IPS-18c (cell line): ENCODE data around the gene MTUS2.

Experiments used
- H3K4me3 ChIP-seq: 2 replicates; pipeline ENCODE4 v1.7.0; 2013; ENCODE audit warnings: low read depth, mild to moderate bottlenecking, low read length, moderate library complexity; ENCODE audit not compliant: insufficient read depth
- H3K9me3 ChIP-seq: one replicate; pipeline ENCODE4 v1.6.1; 2013; ENCODE audit warnings: mild to moderate bottlenecking, low read length, moderate library complexity; ENCODE audit not compliant: control insufficient read depth, insufficient read depth

Gene MTUS2

GRCh38 chr13:29049524-29049923 is 229.4 kb downstream of the MTUS2 start:
- no peak overlapping the region for H3K4me3 ChIP-seq
- H3K9me3 ChIP-seq: no peaks in the 10 kb centered on the region

DNA sequence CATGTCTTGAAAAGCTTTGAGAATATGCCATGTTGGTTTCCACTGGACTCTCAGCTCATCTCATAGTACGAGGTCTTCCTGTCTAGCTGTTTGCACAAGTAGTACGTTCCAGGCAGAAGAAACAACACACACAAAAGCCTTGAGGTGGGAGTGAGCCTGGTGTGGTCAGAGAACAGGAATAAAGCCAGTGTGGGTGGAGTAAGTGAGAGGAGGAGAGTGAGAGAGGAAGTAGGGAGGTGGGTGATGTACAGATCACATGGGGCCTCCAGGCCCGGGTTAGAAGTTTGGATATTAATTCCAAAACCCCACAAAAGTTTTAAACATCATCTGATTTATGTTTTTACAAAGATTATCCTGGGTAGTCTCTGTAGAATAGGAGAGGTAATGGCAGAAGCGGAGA is 230.6 kb downstream of the MTUS2 start:
- no peaks in the 10 kb centered on the region for H3K9me3 ChIP-seq
- no peak overlapping the region for H3K4me3 ChIP-seq

GRCh38 chr13:29059800-29060199 is 239.7 kb downstream of the MTUS2 start:
- H3K9me3 ChIP-seq: peaks cover 4% of the 10 kb centered on the region

DNA sequence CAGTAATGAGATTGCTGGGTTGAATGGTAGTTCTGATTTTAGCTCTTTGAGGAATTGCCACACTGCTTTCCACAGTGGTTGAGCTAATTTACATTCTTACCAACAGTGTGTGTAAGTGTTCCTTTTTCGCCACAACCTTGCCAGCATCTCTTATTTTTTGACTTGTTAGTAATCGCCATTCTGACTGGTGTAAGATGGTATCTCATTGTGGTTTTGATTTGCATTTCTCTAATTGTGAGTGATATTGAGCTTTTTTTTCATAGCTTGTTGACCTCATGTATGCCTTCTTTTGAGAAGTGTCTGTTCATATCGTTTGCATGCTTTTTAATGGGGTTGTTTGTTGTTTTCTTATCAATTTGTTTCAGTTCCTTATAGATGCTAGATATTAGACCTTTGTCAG is 245.0 kb downstream of the MTUS2 start:
- Histone ChIP-seq H3K4me3 (no peak overlapping the region), H3K9me3 (no peaks in the 10 kb centered on the region)

More at GRCh38 chr13:29059800-29060199, 239.7 kb downstream of the MTUS2 start:
- no peak overlapping the region for H3K4me3 ChIP-seq

DNA sequence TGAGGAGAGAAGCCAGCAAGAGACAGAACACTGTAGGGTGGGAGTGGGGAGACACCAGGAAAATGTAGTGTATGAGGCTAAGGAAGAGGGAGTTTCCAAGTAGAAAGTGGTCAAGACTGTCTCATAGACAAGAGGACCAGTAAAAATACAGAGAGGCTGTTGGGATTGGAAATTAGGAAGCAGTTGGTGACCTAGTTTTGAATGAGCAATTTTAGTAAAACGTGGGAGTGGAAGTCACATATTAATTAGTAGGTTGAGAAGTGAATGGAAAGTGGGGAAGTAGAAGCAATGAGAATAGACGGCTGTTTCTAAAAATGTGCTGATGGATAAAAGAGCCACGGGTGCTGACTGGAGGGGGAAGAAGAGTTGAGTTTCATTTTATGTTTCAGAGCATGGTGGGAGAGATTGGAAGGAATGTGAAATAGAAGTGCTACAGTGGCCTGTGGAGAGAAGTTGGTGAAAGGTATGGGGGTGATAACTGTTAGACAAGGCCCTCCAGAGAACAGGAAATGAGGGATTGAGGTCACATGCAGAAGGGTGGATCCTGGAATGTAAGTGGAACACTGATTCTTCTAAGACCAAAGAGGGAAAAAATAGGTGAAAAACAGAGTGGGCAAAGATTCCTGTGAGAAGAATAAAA is 247.3 kb downstream of the MTUS2 start:
- Histone ChIP-seq H3K4me3 (no peak overlapping the region), H3K9me3 (no peaks in the 10 kb centered on the region)

- Histone ChIP-seq H3K9me3 (no peaks in the 10 kb centered on the region), H3K4me3 (no peak overlapping the region)
These were observed 253.6 kb downstream of the MTUS2 start for GRCh38 chr13:29073755-29074154.

DNA sequence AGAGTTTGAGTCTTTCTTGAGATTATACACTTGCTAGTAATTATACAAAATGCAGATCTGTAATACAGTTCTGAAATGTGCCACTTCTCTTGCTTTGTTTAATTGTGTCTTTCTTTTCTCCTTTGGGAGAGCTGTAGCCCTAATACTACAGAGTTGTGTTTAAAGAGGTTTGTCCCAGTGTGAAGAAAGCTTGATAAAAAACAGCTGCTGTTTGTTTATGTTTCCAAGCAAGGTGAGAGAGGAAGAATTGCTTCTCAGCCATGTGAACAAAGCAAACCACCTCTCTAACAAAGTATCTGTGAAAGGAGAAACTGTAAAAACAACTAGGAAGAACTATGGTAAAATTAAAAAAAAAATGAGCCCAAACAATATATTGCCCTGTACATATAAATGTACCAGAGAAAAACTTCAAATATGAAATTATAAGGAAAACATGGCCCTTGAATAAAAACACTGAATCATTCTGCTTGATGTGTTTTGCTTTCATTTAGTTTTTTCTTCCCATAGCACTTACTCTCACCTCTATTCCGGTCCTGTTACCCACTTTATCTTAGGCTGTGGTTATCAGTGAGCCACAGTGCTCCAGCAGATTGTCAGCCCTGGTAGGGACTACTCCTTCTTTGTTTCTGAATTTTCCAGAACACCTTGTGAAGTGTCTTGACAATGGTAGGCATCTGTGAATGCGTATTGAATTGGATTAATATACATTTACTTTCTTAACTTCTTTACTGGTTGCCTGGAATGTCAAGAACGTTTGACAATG is 257.1 kb downstream of the MTUS2 start:
- H3K9me3 ChIP-seq: no peaks in the 10 kb centered on the region
- no peak overlapping the region for H3K4me3 ChIP-seq

DNA sequence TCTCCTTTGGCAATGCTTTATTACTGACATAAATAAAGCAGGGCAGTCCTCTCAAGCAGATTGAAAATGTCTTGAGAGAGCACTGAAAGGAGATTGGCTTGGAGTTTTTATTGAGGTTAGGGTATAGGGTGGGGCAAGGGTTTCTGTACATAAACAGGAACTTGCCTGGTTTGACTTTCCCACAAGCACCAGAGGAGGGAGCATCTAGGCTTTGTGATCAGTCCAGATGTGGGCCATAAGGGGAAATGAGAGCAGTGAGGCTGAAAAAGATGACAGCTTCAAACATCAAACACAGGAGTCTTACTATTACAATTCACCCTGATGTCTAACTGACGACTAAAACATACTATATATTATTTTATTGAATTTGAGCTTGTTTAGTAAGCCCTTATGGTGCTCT is 260.9 kb downstream of the MTUS2 start:
- Histone ChIP-seq H3K9me3 (no peaks in the 10 kb centered on the region), H3K4me3 (no peak overlapping the region)

DNA sequence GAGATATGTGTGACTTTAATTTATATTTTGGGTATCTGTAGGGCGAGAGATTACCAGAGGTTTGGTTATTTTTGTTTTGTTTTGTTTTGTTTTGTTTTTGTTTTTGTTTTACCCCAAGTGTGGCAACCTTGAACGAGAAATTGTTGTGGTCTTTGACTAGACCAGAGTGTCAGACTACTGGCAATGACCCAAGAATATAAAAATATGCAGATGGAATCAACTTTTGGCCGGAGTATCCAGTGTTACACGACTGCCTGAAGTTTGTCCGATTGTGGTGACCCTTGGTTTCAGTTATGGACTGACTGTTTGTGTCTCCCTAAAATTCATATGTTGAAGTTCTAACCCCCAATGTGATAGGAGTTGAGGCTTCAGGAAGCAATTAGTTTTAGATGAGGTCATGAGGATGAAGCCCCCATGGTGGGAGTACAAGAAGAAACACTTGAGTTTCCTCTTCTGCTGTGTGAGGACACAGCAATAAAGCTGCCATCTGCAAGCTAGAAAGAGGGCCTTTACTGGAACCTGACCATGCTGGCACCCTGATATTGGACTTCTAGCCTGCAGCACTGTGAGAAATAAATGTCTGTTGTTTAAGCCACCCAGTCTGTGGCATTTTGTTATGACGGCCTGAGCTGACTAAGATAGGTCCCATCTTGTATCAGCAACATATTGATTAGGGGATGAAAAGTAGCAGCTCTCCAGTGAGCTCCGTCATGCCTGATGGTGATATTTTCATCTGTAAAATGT is 261.7 kb downstream of the MTUS2 start:
- H3K9me3 ChIP-seq: no peaks in the 10 kb centered on the region

DNA sequence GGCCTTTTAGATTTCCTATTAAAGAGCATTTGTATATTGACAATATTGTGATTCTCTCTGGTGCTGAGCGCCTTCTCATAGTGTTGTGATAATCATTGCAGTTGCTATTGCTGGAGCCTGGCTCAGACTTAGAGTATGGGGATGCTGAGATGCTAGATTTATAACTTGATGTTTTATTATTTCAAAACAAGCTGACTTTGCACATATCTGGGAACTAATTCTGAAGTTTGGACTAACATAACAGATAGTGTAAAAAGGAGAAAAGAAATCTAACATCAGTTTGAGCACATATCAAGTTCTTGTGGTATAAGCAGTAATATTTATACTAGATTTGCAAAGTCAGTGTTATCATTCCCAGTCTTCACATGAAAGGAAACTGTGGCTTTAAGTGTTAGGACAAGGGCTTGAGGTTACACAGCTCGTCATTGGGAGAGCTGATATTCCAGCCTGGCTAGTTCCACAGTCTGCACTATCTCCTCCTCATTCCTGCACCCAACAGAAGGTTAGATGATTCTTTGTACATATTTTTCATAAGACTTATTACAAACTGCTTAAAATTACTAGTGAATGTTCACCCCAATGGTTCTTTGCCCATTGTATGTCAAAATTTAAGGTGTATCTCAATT is 279.8 kb downstream of the MTUS2 start:
- Histone ChIP-seq H3K4me3 (no peak overlapping the region), H3K9me3 (no peaks in the 10 kb centered on the region)

More for the DNA sequence above, 261.7 kb downstream of the MTUS2 start:
- H3K4me3 ChIP-seq: no peak overlapping the region

- Histone ChIP-seq H3K4me3 (no peak overlapping the region), H3K9me3 (no peaks in the 10 kb centered on the region)
These were observed 280.6 kb downstream of the MTUS2 start for GRCh38 chr13:29100758-29101157.

GRCh38 chr13:29101409-29101808 is 281.3 kb downstream of the MTUS2 start:
- no peaks in the 10 kb centered on the region for H3K9me3 ChIP-seq
- no peak overlapping the region for H3K4me3 ChIP-seq

GRCh38 chr13:29101905-29102304 is 281.8 kb downstream of the MTUS2 start:
- no peak overlapping the region for H3K4me3 ChIP-seq
- no peaks in the 10 kb centered on the region for H3K9me3 ChIP-seq

- H3K9me3 ChIP-seq: no peaks in the 10 kb centered on the region
- H3K4me3 ChIP-seq: no peak overlapping the region
These were observed 283.1 kb downstream of the MTUS2 start for GRCh38 chr13:29103065-29103800.

GRCh38 chr13:29104461-29104860 is 284.3 kb downstream of the MTUS2 start:
- Histone ChIP-seq H3K9me3 (no peaks in the 10 kb centered on the region), H3K4me3 (no peak overlapping the region)

GRCh38 chr13:29105779-29106178 is 285.6 kb downstream of the MTUS2 start:
- Histone ChIP-seq H3K9me3 (no peaks in the 10 kb centered on the region), H3K4me3 (no peak overlapping the region)

DNA sequence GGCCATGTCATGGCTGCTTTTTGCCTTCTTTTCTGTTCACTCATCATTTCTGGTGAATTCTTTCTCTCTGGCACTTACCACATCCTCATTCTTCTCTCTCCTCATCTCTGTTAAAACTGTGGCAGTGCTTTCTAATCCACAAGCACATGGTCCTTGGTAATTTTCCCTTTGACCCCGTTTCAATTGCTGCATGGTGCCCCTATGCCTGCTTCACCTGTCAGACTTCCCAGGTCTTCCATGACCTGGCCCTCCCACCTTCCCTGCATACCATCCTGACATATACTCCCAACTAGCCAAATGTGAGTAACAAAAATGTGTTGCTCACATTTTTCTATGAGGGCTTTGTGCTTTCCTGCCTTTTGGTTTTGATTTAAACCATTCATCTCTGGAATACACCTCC is 286.5 kb downstream of the MTUS2 start:
- H3K4me3 ChIP-seq: no peak overlapping the region
- no peaks in the 10 kb centered on the region for H3K9me3 ChIP-seq
